HepG2 (cell line): Measurements from ENCODE around the gene MIF4GD. TPM values are rescaled to one million over a fixed set of nuclear protein-coding genes. Genes with fewer than 3 reads are reported as not detected.

Source experiments
- AHDC1 ChIP-seq: sonication (generic); formaldehyde crosslinking; IDR thresholded peaks from 2 replicates; pipeline ENCODE4 v1.5.1; 2020; ENCODE audit warnings: mild to moderate bottlenecking, missing genetic modification reagents, borderline replicate concordance
- CCAR2 ChIP-seq: fragments of 200-400 bp; formaldehyde crosslinking; optimal IDR thresholded peaks from 2 replicates; pipeline ENCODE3; 2018; ENCODE audit warnings: low read depth, mild to moderate bottlenecking, low read length, moderate library complexity
- HCFC1 ChIP-seq: fragments of 150-350 bp; IDR thresholded peaks from 2 replicates; pipeline ENCODE4 v1.6.1; 2014; ENCODE audit warnings: low read depth, low read length
- HNRNPL ChIP-seq: fragments of 200-400 bp; formaldehyde crosslinking; IDR thresholded peaks from 2 replicates; pipeline ENCODE4 v1.6.1; 2017; ENCODE audit warnings: mild to moderate bottlenecking, low read depth, low read length
- HOXD1 ChIP-seq: sonication (generic); formaldehyde crosslinking; IDR thresholded peaks from 2 replicates; pipeline ENCODE4 v1.5.0; 2020; ENCODE audit warnings: missing genetic modification reagents
- RERE ChIP-seq: IDR thresholded peaks from 2 replicates; pipeline ENCODE4 v1.6.1; 2016; ENCODE audit warnings: low read depth, missing genetic modification reagents, missing compliant biosample characterization
- THAP11 ChIP-seq: IDR thresholded peaks from 2 replicates; pipeline ENCODE4 v1.6.1; 2016; ENCODE audit warnings: missing biosample characterization, missing genetic modification reagents
- ZNF225 ChIP-seq: sonication (generic); formaldehyde crosslinking; IDR thresholded peaks from 2 replicates; pipeline ENCODE4 v1.4.0; 2020; ENCODE audit warnings: mild to moderate bottlenecking, missing genetic modification reagents
- ZNF235 ChIP-seq: sonication (generic); formaldehyde crosslinking; IDR thresholded peaks from 2 replicates; pipeline ENCODE4 v1.8.1; 2023; ENCODE audit warnings: mild to moderate bottlenecking, missing genetic modification reagents, borderline replicate concordance
- ZNF441 ChIP-seq: sonication (generic); formaldehyde crosslinking; IDR thresholded peaks from 2 replicates; pipeline ENCODE4 v1.7.0; 2021; ENCODE audit warnings: missing genetic modification reagents, borderline replicate concordance
- ZNF619 ChIP-seq: sonication (generic); formaldehyde crosslinking; IDR thresholded peaks from 2 replicates; pipeline ENCODE4 v1.4.0; 2020; ENCODE audit warnings: mild to moderate bottlenecking, missing genetic modification reagents
- polyA plus RNA-seq, 8 experiments: library from polyadenylated mRNA; depleted of rRNA in 3 of 8; stranded (reverse) in 7 of 8; unstranded in 1 of 8; fragments of >200 nt; fragmentation: Illumina TruSeq in 4 of 8; extraction: Trizol in 4 of 8; gene quantifications; 2 replicates each; pipeline versions ENCODE4 v1.2.1 to v1.2.3, GENCODE V29; 2011 to 2016; ENCODE audit warnings: low read depth in 4 of 8, missing spikeins in 1 of 8, mixed read lengths in 1 of 8; ENCODE audit not compliant: insufficient read depth in 1 of 8
- total RNA-seq, 5 experiments: library from RNA; depleted of rRNA; stranded (reverse); fragments of >200 nt; fragmentation: Illumina TruSeq; extraction: Trizol; gene quantifications; 2 replicates each; pipeline ENCODE4 v1.2.3, GENCODE V29; 2016; ENCODE audit warnings: low read depth in 1 of 5
- TF ChIP-seq, protein P1 (sequence below): IDR thresholded peaks from 2 replicates; pipeline ENCODE4 v1.6.1; 2016; ENCODE audit warnings: low read depth, control low read depth
- TF ChIP-seq, protein P2 (sequence below): sonication (generic); formaldehyde crosslinking; IDR thresholded peaks from 2 replicates; pipeline ENCODE4 v1.5.1; 2020; ENCODE audit warnings: missing genetic modification reagents, mild to moderate bottlenecking, borderline replicate concordance

Gene MIF4GD
- total and polyA plus RNA-seq, 2 of the 13 experiments (the other 11 are each of a cell fraction or from before 2014, with no cell fraction given) = 14.0 to 28.0 TPM

- no peak for TF ChIP-seq RERE (CRISPR knock-in tag)
- TF ChIP-seq HNRNPL = peak; percentile 70
- no peak for TF ChIP-seq HCFC1
- no peak for TF ChIP-seq AHDC1 (CRISPR knock-in tag)
- TF ChIP-seq ZNF225 (CRISPR knock-in tag) = peak; percentile 48
- peak; percentile 34; the same call in 1 of the 2 replicates for TF ChIP-seq HOXD1
- TF ChIP-seq THAP11 (CRISPR knock-in tag) = peak; percentile 87
- TF ChIP-seq ZNF441 (CRISPR knock-in tag) = peak; percentile 87; the same call in 1 of the 2 replicates
- TF ChIP-seq CCAR2 = no peak
- TF ChIP-seq ZNF235 (CRISPR knock-in tag) = 0 out of 2 replicates have a peak, but pooled peaks have one; percentile 72
- TF ChIP-seq, protein P1, sequence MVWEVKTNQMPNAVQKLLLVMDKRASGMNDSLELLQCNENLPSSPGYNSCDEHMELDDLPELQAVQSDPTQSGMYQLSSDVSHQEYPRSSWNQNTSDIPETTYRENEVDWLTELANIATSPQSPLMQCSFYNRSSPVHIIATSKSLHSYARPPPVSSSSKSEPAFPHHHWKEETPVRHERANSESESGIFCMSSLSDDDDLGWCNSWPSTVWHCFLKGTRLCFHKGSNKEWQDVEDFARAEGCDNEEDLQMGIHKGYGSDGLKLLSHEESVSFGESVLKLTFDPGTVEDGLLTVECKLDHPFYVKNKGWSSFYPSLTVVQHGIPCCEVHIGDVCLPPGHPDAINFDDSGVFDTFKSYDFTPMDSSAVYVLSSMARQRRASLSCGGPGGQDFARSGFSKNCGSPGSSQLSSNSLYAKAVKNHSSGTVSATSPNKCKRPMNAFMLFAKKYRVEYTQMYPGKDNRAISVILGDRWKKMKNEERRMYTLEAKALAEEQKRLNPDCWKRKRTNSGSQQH (CRISPR knock-in tag) = peak; percentile 86; the same call in 1 of the 2 replicates
- TF ChIP-seq, protein P2, sequence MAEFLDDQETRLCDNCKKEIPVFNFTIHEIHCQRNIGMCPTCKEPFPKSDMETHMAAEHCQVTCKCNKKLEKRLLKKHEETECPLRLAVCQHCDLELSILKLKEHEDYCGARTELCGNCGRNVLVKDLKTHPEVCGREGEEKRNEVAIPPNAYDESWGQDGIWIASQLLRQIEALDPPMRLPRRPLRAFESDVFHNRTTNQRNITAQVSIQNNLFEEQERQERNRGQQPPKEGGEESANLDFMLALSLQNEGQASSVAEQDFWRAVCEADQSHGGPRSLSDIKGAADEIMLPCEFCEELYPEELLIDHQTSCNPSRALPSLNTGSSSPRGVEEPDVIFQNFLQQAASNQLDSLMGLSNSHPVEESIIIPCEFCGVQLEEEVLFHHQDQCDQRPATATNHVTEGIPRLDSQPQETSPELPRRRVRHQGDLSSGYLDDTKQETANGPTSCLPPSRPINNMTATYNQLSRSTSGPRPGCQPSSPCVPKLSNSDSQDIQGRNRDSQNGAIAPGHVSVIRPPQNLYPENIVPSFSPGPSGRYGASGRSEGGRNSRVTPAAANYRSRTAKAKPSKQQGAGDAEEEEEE (CRISPR knock-in tag) = no peak; the same call in 1 of the 2 replicates
- TF ChIP-seq ZNF619 (CRISPR knock-in tag) = no peak
Measured at GRCh38 chr17:75308732-75309629, 38.0 kb upstream of the MIF4GD start (continued).
